Measurements from ENCODE around the gene HDAC4.
"Not testable (repeated sequence)": the region's sequence is repeated elsewhere in the genome, so short reads cannot be mapped to it uniquely, and the experiment has no call there.

HDAC4 gene

DNA sequence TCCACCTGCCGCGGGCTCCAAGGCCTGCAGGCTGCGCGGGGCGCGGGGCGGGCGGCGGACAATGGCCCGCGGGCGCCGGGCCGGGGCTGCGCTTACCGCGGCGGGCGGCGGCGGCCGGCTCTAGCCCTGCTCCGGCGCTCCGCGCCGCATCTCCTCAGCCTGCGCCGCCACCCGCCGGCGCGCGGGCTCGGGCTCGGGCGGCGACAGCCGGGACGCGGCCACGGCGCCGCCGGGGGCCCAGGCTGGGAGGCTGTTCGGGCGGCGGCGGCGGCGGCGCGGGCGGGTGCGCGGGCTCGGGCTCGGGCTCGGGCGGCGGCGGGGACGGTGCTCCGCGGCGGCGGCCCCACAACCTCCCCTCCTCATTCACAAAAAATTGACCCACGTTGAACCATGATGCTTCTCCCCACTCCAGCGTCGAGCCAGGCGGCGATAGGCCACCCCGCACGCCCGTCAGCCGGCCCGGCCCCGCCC, at the start of gene HDAC4:
HDAC4 (minus strand) TSS at position 425 of the 471 bp plus-strand sequence. CDS start 48,321 bp downstream, outside the sequence.
- no peak for DNase-seq

DNA sequence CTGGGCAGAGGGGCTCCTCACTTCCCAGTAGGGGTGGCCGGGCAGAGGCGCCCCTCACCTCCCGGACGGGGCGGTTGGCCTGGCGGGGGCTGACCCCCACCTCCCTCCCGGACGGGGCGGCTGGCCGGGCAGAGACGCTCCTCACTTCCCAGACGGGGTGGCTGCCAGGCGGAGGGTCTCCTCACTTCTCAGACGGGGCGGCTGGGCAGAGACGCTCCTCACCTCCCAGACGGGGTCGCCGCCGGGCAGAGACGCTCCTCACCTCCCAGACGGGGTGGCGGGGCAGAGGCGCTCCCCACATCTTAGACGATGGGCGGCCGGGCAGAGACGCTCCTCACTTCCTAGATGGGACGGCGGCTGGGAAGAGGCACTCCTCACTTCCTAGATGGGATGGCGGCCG, 48.6 kb upstream of the HDAC4 start:
- not testable (repeated sequence) for DNase-seq

- no peak for DNase-seq
Observed at GRCh38 chr2:239445771-239446524, 45.1 kb upstream of the HDAC4 start.

DNA sequence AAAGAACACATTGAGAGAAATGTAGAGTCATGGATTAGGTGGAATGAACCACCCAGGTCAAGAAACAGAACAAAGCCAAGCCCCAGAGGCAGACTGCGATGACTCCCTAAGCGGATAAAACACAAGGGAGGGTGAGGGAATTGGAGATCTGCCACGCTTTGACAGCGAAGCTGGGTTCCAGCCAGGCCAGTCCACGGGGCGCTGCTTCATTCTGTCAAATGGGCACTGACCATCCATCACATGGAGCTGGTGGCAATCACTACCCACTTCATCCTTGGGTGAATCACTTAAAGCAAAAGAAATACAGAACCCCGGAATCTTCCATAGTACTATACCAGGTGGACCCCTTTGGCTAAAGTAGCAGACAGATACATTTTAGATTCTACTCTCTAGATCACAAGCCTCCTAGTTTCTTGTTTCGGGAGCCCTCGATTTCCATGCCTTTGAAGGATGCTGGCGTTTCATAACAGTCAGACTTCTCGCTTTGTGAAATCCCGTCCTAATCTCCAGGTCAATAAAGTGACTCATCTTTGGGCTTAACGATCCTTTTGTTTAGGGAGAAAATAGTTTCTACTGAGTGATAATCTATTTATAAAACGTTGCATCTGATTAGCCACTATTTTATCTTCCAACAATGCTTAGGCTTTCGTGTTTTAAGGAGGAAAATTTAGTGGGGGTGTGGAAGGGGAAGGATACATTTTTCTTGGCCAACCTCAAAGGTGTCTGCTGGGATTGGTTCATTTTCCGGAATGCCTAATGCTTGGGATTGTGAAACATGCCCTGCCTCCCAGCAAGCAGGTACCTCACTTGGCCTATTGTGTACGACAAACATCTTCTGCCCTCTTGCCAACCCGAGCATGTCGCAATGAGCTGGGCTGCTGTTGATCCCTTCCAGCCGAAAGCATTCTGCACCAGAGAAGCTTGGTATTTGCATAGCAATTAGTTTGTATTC, 44.1 kb upstream of the HDAC4 start:
- no peak for DNase-seq

DNA sequence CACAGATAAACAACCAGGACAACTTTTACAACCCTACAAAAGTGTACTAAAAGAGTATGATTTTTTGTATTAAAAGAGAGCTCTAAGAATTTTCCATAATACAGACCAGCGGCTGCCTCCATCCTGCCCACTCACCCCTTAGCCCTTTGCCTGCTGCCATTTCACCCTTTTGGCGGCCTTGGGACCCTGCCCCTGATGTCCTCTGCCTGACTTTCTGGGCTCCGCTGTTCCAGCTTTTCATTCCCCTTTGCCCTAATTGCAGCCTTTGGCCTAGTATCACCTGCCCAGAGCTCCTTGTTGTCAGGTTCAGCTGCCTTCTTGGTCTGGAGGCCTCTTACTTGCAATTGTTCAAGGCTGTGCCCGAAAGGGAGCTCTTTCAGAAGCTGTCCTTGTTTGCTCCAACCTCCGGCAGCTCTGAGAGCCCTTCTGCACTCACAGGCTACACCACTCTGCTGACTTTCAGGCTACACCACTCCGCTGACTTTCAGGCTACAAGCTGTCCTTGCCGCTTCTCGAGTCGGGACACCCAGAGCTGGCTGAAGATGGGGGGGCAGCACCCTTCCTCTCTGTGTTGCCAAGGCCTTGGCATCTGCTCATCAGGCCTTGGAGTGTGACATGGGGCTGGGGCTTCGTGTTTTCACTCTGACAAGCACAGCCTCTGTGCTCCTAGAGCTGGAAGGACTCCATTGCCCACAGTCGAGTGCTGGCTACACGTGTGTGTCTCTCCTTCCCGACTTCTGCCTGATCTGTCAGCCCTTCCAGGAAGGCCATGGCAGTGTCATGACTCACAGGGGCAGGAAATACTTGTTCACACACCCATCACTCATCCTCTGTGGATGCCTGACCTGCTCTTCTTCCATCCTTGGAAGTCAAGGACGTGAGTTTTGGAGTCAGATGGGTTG, 43.1 kb upstream of the HDAC4 start:
- no peak for DNase-seq

DNA sequence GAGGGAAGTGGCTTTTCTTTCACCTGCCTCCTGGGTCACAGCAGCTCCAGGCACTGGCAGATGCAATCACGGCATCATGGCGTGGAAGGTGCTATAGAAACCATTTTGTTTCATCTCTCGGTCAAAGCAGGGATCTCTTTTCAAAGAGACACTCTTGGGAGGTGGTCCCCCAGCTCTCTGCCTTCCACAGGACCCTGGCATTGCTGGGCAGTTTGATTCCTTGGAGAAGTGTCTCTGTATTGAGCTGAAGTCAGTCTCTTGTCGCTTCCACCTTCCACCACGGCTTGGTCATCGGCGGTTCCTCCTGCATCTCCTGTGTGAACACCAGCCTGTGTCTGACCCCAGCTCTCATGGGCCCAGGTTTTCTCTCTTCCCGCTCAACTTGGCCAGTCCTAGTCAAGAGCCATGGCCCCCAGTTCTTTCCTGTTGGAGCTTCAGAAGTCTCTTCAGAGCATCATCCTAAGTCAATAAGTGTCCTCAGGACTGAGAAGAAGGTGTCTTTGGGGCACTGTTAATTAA, 42.3 kb upstream of the HDAC4 start:
- no peak for DNase-seq

DNA sequence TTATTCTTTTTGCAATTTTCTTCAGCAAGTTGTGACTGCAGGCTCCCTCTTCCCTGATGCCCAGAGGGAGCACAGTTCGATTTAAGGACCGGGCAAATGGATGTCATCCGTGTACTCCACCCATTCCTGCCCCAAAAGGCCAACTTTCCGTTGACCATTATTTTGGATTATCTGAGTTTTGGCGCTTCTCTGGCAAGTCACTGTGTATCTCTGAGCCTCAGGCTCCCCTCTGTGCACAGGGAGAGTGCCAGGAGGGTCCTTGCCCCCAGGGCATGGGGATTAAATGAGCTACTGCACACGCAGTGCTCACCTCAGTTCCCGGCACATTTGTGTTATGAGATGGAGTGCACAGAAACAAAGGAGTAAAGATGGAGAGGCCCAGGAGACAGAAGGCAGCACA, 41.4 kb upstream of the HDAC4 start:
- no peak for DNase-seq

DNA sequence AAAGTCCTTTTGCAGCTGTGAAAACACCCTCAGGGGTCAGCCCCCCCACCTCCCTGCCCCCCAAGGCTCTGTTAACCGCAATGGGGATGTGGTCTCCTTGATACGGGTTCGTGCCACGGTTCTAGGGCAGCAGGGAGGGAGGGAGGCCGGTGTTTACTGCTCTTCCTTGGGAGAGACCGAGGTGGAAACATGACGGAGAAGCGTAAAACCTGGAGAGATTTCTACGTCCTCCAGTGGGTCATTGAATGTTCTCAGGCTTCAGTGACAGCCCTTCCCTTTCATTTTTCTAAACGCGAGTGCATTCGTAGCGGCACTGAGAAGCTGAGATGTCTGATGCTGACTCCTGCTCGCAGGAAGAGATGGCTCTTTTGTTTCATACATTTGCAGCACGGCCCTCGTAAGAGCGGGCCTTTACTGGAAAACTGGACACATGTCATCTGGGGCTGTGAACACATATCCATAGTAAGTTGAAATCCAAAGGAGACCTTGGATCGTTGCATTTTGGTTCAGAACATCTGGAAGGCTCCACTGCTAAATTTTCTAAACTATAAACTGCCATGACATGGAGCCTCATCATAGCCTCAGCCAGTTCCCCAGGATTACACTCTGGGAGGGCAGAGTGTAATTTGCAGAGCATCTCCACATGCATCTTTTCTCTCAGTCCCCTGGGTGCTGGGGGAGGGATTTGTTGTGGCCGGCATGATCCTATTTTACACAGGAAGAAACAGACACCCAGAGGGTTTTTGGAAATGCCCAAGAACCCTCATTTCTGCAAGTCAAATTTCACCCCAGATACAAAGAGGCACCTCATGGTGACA, 40.6 kb upstream of the HDAC4 start:
- no peak for DNase-seq

DNA sequence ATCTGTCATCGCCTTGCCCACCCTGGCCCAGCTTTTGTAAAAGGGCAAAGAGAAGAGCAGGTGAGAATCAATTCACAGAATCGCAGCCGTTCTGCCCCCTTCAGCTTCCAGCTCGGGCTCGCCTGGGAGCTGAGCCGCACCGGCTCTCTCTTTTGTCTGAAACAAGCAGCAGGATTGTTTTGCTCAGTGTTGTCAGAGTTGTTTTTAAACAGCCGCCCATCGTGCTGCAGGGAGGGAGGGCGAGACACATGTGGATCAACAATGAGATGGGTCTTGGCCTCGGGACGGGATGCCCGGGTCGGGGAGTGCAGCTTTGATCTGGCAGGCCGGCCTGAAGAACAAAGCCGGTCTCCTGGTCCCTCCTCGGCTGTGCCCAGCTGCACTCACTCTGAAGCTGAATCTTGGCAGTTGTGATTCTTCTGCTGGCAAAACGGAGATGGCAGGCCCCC, 39.7 kb upstream of the HDAC4 start:
- no peak for DNase-seq

- no peak for DNase-seq
Observed at GRCh38 chr2:239439754-239440315, 39.0 kb upstream of the HDAC4 start.

DNA sequence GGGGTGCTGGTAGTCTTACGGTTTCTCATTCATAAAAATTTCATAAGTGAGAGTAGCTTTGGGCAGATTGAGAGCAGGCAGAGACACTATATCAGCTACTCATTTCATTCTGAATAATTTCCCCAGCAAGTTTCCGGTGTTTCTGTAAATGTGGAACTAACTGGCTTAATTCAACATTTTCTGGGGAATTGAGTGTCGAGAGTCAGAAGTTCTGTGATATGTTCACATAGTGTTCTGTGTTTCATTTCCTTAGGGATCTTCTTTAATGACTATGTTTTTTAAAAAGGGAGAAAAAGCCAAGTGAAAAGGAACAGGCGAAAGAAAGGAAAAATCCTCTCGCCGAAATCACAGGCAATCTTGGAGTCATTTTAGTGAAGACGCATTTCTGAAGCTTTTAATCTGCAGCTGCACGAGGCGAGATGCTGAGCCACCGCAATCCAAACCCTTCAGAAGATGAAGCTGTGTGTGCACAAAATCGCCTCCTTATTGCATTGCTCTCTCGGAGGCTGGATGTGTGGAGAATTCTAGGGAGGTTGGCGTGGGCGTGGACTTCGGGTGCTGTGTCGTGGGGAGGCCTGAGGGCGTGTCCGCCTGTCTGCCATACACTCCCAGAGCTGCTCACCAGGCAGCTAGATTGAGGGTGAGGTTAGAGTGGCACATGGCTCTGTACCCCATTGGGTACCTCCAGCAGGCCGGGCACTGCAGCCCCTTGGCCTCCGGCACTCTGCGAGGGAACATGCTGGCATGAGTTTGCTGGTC, 38.4 kb upstream of the HDAC4 start:
- DNase-seq: no peak

DNA sequence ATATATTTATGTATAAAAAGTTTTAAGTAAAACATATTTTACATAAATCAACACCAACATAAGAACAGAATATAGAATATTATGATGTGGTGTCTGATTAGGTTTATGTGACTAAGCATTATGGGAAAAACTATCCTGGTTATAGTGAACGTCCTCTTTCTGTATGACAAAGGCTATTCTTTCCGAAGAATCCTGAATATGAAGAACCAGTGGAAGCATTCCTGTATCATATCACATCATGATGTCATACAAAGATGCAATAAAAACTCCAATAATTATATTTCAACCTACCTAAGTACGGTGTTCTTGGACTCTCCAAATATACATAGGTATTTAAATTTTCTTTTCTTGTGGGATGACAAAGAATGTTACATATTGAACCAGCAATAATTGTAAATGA, 37.5 kb upstream of the HDAC4 start:
- no peak for DNase-seq

GRCh38 chr2:239436669-239437335, 36.0 kb upstream of the HDAC4 start:
- no peak for DNase-seq

DNA sequence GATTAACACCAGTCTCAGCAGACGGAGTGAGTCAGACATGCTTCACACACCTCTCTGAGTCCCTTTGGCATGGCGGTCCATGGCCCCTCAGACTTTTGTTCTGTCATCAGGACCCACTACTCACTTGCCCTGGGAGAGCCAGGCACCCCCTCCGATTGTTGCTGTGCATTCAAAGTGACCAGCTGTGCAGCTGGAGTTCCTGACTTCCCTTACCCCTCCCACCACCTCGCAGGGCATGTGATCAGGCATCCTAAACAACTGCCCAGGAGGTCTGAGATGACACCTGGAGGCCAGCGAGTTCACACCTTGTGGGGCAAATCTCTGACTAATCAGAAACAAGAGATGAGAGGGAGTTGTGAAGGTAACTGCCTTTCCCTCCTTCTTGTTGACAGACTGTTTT, 35.3 kb upstream of the HDAC4 start:
- DNase-seq: no peak

- no peak for DNase-seq
Observed at GRCh38 chr2:239433777-239434403, 33.1 kb upstream of the HDAC4 start.

DNA sequence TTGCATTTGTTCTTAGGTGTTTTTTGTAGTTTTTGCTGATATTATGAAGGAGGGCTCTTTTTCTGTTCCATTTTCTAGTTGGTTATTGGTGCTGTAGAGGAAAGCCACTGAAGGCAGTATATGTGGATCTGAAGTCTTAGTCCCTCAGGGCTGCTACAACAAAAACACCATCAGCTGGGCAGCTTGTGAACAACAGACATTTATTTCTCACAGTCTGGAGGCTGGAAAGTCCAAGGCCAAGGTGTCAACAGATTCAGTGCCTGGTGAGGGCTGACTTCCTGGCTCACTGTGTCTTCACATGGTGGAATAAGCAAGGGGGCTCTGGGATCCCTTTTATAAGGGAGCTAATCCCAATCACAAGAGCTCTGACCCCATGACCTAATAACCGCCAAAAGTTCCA, 31.4 kb upstream of the HDAC4 start:
- no peak for DNase-seq

DNA sequence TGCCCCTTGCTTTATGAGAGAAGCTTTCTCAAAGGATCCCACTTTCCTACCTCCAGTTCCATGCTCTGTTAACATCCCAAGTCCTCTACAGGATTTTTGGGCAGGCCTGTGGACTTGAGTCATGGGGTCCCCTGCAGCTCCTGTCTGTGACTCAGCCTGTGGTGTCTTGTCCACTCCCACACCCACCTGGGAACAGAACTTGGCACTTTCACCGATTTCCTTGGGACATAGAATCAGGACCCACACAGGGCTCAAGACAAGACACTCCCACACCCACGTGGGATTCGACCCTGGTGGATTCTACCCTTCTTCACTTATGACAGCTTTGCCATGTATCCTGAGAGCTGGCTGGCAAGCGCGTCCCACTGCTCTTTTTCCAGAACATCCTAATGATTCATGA, 30.7 kb upstream of the HDAC4 start:
- DNase-seq: no peak

- DNase-seq: no peak
Observed at GRCh38 chr2:239429473-239430350, 28.9 kb upstream of the HDAC4 start.
